Measurements from ENCODE around the gene TRPV3.

DNA sequence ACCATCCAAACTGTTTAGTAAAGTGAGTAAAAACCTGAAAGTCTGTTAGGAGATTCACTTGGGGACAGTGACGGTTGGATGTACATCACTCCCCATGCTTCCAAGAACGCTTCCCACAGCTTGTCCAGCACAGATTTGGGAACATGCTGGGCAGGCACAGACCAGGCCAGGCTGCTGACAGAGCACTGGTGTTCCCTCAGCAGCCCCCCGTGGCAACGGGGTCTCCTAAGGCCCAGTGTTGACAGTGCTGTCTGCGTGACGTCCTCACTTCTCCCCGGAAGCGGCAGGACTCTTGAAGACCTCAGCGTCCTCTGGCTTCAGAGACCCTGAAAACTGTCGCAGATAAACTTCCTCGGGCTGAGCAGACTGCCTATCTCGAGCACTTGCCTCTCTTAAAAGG lies 8.9 kb upstream of the TRPV3 start:
- TF ChIP-seq, protein P1, sequence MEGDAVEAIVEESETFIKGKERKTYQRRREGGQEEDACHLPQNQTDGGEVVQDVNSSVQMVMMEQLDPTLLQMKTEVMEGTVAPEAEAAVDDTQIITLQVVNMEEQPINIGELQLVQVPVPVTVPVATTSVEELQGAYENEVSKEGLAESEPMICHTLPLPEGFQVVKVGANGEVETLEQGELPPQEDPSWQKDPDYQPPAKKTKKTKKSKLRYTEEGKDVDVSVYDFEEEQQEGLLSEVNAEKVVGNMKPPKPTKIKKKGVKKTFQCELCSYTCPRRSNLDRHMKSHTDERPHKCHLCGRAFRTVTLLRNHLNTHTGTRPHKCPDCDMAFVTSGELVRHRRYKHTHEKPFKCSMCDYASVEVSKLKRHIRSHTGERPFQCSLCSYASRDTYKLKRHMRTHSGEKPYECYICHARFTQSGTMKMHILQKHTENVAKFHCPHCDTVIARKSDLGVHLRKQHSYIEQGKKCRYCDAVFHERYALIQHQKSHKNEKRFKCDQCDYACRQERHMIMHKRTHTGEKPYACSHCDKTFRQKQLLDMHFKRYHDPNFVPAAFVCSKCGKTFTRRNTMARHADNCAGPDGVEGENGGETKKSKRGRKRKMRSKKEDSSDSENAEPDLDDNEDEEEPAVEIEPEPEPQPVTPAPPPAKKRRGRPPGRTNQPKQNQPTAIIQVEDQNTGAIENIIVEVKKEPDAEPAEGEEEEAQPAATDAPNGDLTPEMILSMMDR (IDR thresholded peaks at IDR 0.05; ENCODE audit: low read depth, low read length), result no peak
- no peak for TF ChIP-seq EZH2phosphoT487 (IDR thresholded peaks at IDR 0.05; ENCODE audit: low read depth)

Measured in OCI-LY3 (cell line).